Progenitor cell of endocrine pancreas (in vitro differentiated cells): ENCODE results near the gene TCERG1L. TPM values are rescaled to one million over a fixed set of nuclear protein-coding genes. Genes with fewer than 3 reads are reported as not detected.

Experiments
- DNase-seq: peaks from one replicate; pipeline ENCODE4 v3.0.0; 2021; ENCODE audit warnings: low spot score; ENCODE audit not compliant: unreplicated experiment
- H3K27ac Mint-ChIP-seq: 2 replicates; pipeline ENCODE4 v1.8.0; 2021; ENCODE audit warnings: mild to moderate bottlenecking, moderate library complexity, mixed read lengths
- H3K27me3 Mint-ChIP-seq: 2 replicates; pipeline ENCODE4 v1.8.0; 2021; ENCODE audit warnings: mixed read lengths
- H3K36me3 Mint-ChIP-seq: 2 replicates; pipeline ENCODE4 v1.8.0; 2022; ENCODE audit warnings: mixed read lengths; ENCODE audit not compliant: insufficient read depth
- H3K4me1 Mint-ChIP-seq: 2 replicates; pipeline ENCODE4 v1.8.0; 2021; ENCODE audit warnings: low read depth, mixed read lengths
- H3K4me3 Mint-ChIP-seq: 2 replicates; pipeline ENCODE4 v1.8.0; 2021; ENCODE audit warnings: low read depth, mild to moderate bottlenecking, moderate library complexity, mixed read lengths
- H3K9me3 Mint-ChIP-seq: 2 replicates; pipeline ENCODE4 v1.8.0; 2021; ENCODE audit warnings: low read depth, mixed read lengths
- CTCF ChIP-seq: fragments of 200-600 bp; sonication (generic); IDR thresholded peaks from one replicate; pipeline ENCODE4 v1.5.0; 2021; ENCODE audit warnings: antibody characterized with exemption, mild to moderate bottlenecking; ENCODE audit not compliant: unreplicated experiment
- total RNA-seq: library from RNA; stranded (reverse); gene quantifications from 2 replicates; pipeline ENCODE4 v1.2.1, GENCODE V29; 2021

Gene TCERG1L
- total RNA-seq, 1 donor from 2014 or later: 0.53 TPM

GRCh38 chr10:131169146-131169545, 142.4 kb downstream of the TCERG1L start:
- Mint-ChIP-seq H3K4me1 (no peaks in the 10 kb centered on the region), H3K9me3 (no peaks in the 10 kb centered on the region), H3K27ac (no peak overlapping the region), H3K27me3 (peaks cover 8% of the 10 kb centered on the region), H3K36me3 (no peaks in the 10 kb centered on the region), H3K4me3 (no peak overlapping the region)
- DNase-seq: no peak
- no peak for TF ChIP-seq CTCF

- Mint-ChIP-seq H3K9me3 (no peaks in the 10 kb centered on the region), H3K36me3 (no peaks in the 10 kb centered on the region), H3K4me3 (no peak overlapping the region), H3K27ac (no peak overlapping the region), H3K27me3 (peaks cover 8% of the 10 kb centered on the region), H3K4me1 (no peaks in the 10 kb centered on the region)
- no peak for TF ChIP-seq CTCF
- DNase-seq: no peak
Observed at GRCh38 chr10:131168238-131168875, 143.2 kb downstream of the TCERG1L start.

- Mint-ChIP-seq H3K4me3 (no peak overlapping the region), H3K27me3 (peaks cover 15% of the 10 kb centered on the region), H3K4me1 (no peaks in the 10 kb centered on the region), H3K27ac (no peak overlapping the region), H3K36me3 (no peaks in the 10 kb centered on the region), H3K9me3 (no peaks in the 10 kb centered on the region)
- no peak for DNase-seq
- no peak for TF ChIP-seq CTCF
Observed at GRCh38 chr10:131167036-131167860, 144.3 kb downstream of the TCERG1L start.

GRCh38 chr10:131166486-131166885, 145.0 kb downstream of the TCERG1L start:
- H3K27me3 Mint-ChIP-seq: peaks cover 17% of the 10 kb centered on the region
- H3K4me1 Mint-ChIP-seq: no peaks in the 10 kb centered on the region
- TF ChIP-seq CTCF: no peak
- DNase-seq: no peak
- no peak overlapping the region for H3K4me3 Mint-ChIP-seq
- no peaks in the 10 kb centered on the region for H3K36me3 Mint-ChIP-seq
- H3K27ac Mint-ChIP-seq: no peak overlapping the region
- H3K9me3 Mint-ChIP-seq: no peaks in the 10 kb centered on the region

GRCh38 chr10:131165092-131165491, 146.4 kb downstream of the TCERG1L start:
- DNase-seq: no peak
- Mint-ChIP-seq H3K4me1 (no peaks in the 10 kb centered on the region), H3K9me3 (no peaks in the 10 kb centered on the region), H3K27me3 (peaks cover 19% of the 10 kb centered on the region), H3K36me3 (no peaks in the 10 kb centered on the region), H3K4me3 (no peak overlapping the region), H3K27ac (no peak overlapping the region)
- no peak for TF ChIP-seq CTCF
